H1 (cell line): ENCODE data around the gene HOXB3. TPM values are rescaled to one million over a fixed set of nuclear protein-coding genes. Genes with fewer than 3 reads are reported as not detected.
A peak's percentile ranks its signal among the peaks of the same experiment; 100 is the strongest.

Source experiments
- CTCF ChIA-PET: fragments of 300-600 bp; sonication (Branson Sonifier 250); formaldehyde crosslinking; loops from one replicate; lab custom pipeline; 2021; ENCODE audit not compliant: partially characterized antibody; lab: Charles Lee
- POLR2A ChIA-PET: fragments of 300-600 bp; sonication (Branson Sonifier 250); formaldehyde crosslinking; loops from one replicate; lab custom pipeline; 2021; ENCODE audit warnings: inconsistent platforms; ENCODE audit not compliant: partially characterized antibody; lab: Charles Lee
- DNase-seq, 2 experiments: peaks; one replicate each; pipeline versions ENCODE4 v3.0.0 to v3.0.0-alpha.2; 2010 to 2022; ENCODE audit warnings: low spot score in 2 of 2, low read depth in 1 of 2, mixed read lengths in 1 of 2
- FAIRE-seq: peaks from 2 replicates; lab custom pipeline; 2011; peaks lifted over from hg19 to GRCh38; lab: Jason Lieb, UNC
- H2AFZ ChIP-seq: 2 replicates; pipeline ENCODE4 v1.8.1; 2012; ENCODE audit warnings: low read length, inconsistent platforms
- H2AK5ac ChIP-seq: 2 replicates; pipeline ENCODE4 v1.6.1; 2013; ENCODE audit warnings: low read depth, low read length
- H2BK120ac ChIP-seq: replicated peaks from 2 replicates; pipeline ENCODE3; 2013; ENCODE audit warnings: low read depth, low read length, inconsistent platforms
- H2BK12ac ChIP-seq: 2 replicates; pipeline ENCODE4 v1.6.1; 2013; ENCODE audit warnings: low read depth, low read length
- H2BK15ac ChIP-seq: 2 replicates; pipeline ENCODE4 v1.6.1; 2013; ENCODE audit warnings: low read length
- H2BK20ac ChIP-seq: 2 replicates; pipeline ENCODE4 v1.6.1; 2013; ENCODE audit warnings: low read length
- H2BK5ac ChIP-seq: 2 replicates; pipeline ENCODE4 v1.6.1; 2013; ENCODE audit warnings: low read depth, low read length
- H3K14ac ChIP-seq: 2 replicates; pipeline ENCODE4 v1.6.1; 2013; ENCODE audit warnings: inconsistent platforms; ENCODE audit not compliant: insufficient read length
- H3K18ac ChIP-seq: 2 replicates; pipeline ENCODE4 v1.6.1; 2013; ENCODE audit warnings: low read length; ENCODE audit errors: extremely low read depth
- H3K23ac ChIP-seq: 2 replicates; pipeline ENCODE4 v1.6.1; 2013; ENCODE audit warnings: inconsistent platforms; ENCODE audit not compliant: insufficient read length
- H3K23me2 ChIP-seq: 2 replicates; pipeline ENCODE4 v1.6.1; 2013; ENCODE audit warnings: low read depth, low read length
- H3K27ac ChIP-seq: 2 replicates; pipeline ENCODE4 v1.6.1; 2011; ENCODE audit warnings: low read depth, low read length, inconsistent platforms
- H3K27me3 ChIP-seq, 4 experiments: replicated peaks in 1 of 4; 1 replicate in 1 of 4; 2 replicates in 3 of 4; pipeline versions ENCODE4 v1.6.1 to v1.8.1; 2011 to 2013; ENCODE audit warnings: low read length in 3 of 4, mild to moderate bottlenecking in 3 of 4, inconsistent platforms in 2 of 4, mixed read lengths in 2 of 4, moderate library complexity in 1 of 4; ENCODE audit not compliant: control insufficient read depth in 3 of 4, insufficient read depth in 3 of 4; ENCODE audit errors: extremely low read depth in 1 of 4
- H3K36me3 ChIP-seq, 4 experiments: 2 replicates each; pipeline versions ENCODE4 v1.6.1 to v1.8.1; 2011 to 2013; ENCODE audit warnings: mild to moderate bottlenecking in 4 of 4, low read length in 3 of 4, moderate library complexity in 2 of 4, control low read depth in 1 of 4, inconsistent platforms in 1 of 4; ENCODE audit not compliant: insufficient read depth in 4 of 4, control insufficient read depth in 2 of 4
- H3K4ac ChIP-seq: replicated peaks from 2 replicates; pipeline ENCODE3; 2013; ENCODE audit warnings: low read length, low read depth, mixed read lengths, inconsistent platforms; ENCODE audit not compliant: insufficient read length
- H3K4me1 ChIP-seq, 4 experiments: replicated peaks in 1 of 4; 1 replicate in 1 of 4; 2 replicates in 3 of 4; pipeline versions ENCODE4 v1.6.1 to v1.8.1; 2011 to 2013; ENCODE audit warnings: low read length in 3 of 4, inconsistent platforms in 2 of 4, mixed read lengths in 1 of 4; ENCODE audit not compliant: insufficient read depth in 4 of 4, control insufficient read depth in 3 of 4
- H3K4me2 ChIP-seq, 2 experiments: 2 replicates each; pipeline versions ENCODE4 v1.6.1 to v1.8.1; 2011 to 2013; ENCODE audit warnings: low read depth in 2 of 2, low read length in 2 of 2, control low read depth in 1 of 2, inconsistent platforms in 1 of 2, mild to moderate bottlenecking in 1 of 2; ENCODE audit not compliant: insufficient read depth in 1 of 2
- H3K4me3 ChIP-seq, 4 experiments: fragments of 200-600, 300-600 bp in 1 of 4; sonication (generic), shearing (Covaris generic), sonication (Bioruptor Twin) in 1 of 4; 2 replicates each; pipeline versions ENCODE4 v1.5.1 to v1.8.1; 2011 to 2016; ENCODE audit warnings: low read length in 4 of 4, low read depth in 3 of 4, control low read depth in 2 of 4, inconsistent platforms in 2 of 4, mild to moderate bottlenecking in 2 of 4, mixed read lengths in 1 of 4, moderate library complexity in 1 of 4; ENCODE audit not compliant: insufficient read depth in 2 of 4; ENCODE audit errors: extremely low read depth in 1 of 4
- H3K56ac ChIP-seq: replicated peaks from 2 replicates; pipeline ENCODE3; 2013; ENCODE audit warnings: low read depth, mild to moderate bottlenecking, mixed read lengths, low read length, inconsistent platforms; ENCODE audit not compliant: insufficient read length
- H3K79me1 ChIP-seq: 2 replicates; pipeline ENCODE4 v1.6.1; 2013; ENCODE audit warnings: low read depth, low read length, control low read depth
- H3K79me2 ChIP-seq, 2 experiments: 2 replicates each; pipeline versions ENCODE4 v1.6.1 to v1.8.1; 2012 to 2013; ENCODE audit warnings: low read length in 2 of 2, mild to moderate bottlenecking in 2 of 2, inconsistent platforms in 1 of 2; ENCODE audit not compliant: insufficient read depth in 2 of 2, control insufficient read depth in 1 of 2
- H3K9ac ChIP-seq, 4 experiments: replicated peaks in 1 of 4; 1 replicate in 1 of 4; 2 replicates in 3 of 4; pipeline versions ENCODE4 v1.6.1 to v1.8.1; 2011 to 2013; ENCODE audit warnings: low read depth in 3 of 4, low read length in 3 of 4, control low read depth in 2 of 4, mild to moderate bottlenecking in 2 of 4, moderate library complexity in 2 of 4, inconsistent platforms in 1 of 4; ENCODE audit errors: extremely low read depth in 1 of 4
- H3K9me3 ChIP-seq, 2 experiments: 2 replicates each; pipeline versions ENCODE4 v1.6.1 to v1.8.1; 2012 to 2013; ENCODE audit warnings: mild to moderate bottlenecking in 2 of 2, moderate library complexity in 2 of 2, control low read depth in 1 of 2, inconsistent platforms in 1 of 2, low read depth in 1 of 2, low read length in 1 of 2, mixed read lengths in 1 of 2; ENCODE audit not compliant: insufficient read depth in 2 of 2
- H4K20me1 ChIP-seq, 2 experiments: replicated peaks in 1 of 2; 2 replicates each; pipeline versions ENCODE3 to v1.8.1; 2011 to 2013; ENCODE audit warnings: inconsistent platforms in 2 of 2, low read length in 2 of 2, mild to moderate bottlenecking in 1 of 2; ENCODE audit not compliant: insufficient read depth in 2 of 2, control insufficient read depth in 1 of 2
- H4K5ac ChIP-seq: 2 replicates; pipeline ENCODE4 v1.6.1; 2013; ENCODE audit warnings: low read length, low read depth, mixed read lengths, inconsistent platforms; ENCODE audit not compliant: insufficient read length
- H4K8ac ChIP-seq: 2 replicates; pipeline ENCODE4 v1.8.0; 2013; ENCODE audit warnings: mild to moderate bottlenecking, moderate library complexity, low read length, inconsistent platforms; ENCODE audit not compliant: insufficient read depth; ENCODE audit errors: extremely low read depth
- H4K91ac ChIP-seq: replicated peaks from 2 replicates; pipeline ENCODE3; 2013; ENCODE audit warnings: low read length, mixed read lengths, inconsistent platforms; ENCODE audit not compliant: insufficient read length
- ASH2L ChIP-seq: fragments of 200-600, 300-600 bp; sonication (generic); IDR thresholded peaks from one replicate; pipeline ENCODE4 v1.7.1; 2017; ENCODE audit warnings: low read length
- BACH1 ChIP-seq: IDR thresholded peaks from 2 replicates; pipeline ENCODE4 v1.6.1; 2012; ENCODE audit warnings: low read length, improper control_type of control experiment
- CHD2 ChIP-seq: IDR thresholded peaks from 2 replicates; pipeline ENCODE4 v1.6.1; 2012; ENCODE audit warnings: low read length, improper control_type of control experiment
- CREB1 ChIP-seq: IDR thresholded peaks from 2 replicates; pipeline ENCODE4 v1.6.1; 2012; ENCODE audit warnings: inconsistent platforms
- HDAC6 ChIP-seq: IDR thresholded peaks from one replicate; pipeline ENCODE4 v1.7.1; 2012; ENCODE audit warnings: low read depth, mild to moderate bottlenecking, inconsistent platforms, low read length, moderate library complexity
- NANOG ChIP-seq: IDR thresholded peaks from 2 replicates; pipeline ENCODE4 v1.6.1; 2011; ENCODE audit warnings: low read length, low read depth, mild to moderate bottlenecking, inconsistent platforms; ENCODE audit not compliant: insufficient read depth, poor library complexity, severe bottlenecking
- NRF1 ChIP-seq: IDR thresholded peaks from 2 replicates; pipeline ENCODE4 v1.6.1; 2011; ENCODE audit warnings: mild to moderate bottlenecking, low read depth, low read length, improper control_type of control experiment
- PHF8 ChIP-seq: fragments of 200-600 bp; sonication (generic); conservative IDR thresholded peaks from 2 replicates; pipeline ENCODE4 v1.7.1; 2012; ENCODE audit warnings: low read depth, mild to moderate bottlenecking, inconsistent platforms, low read length, moderate library complexity
- RNF2 ChIP-seq: fragments of 200-900, 300-1000 bp; sonication (generic); IDR thresholded peaks from 2 replicates; pipeline ENCODE4 v1.7.1; 2016; ENCODE audit warnings: borderline replicate concordance, low read depth, mild to moderate bottlenecking, antibody characterized with exemption, low read length; ENCODE audit not compliant: poor library complexity, severe bottlenecking; ENCODE audit errors: missing control alignments
- SP2 ChIP-seq: IDR thresholded peaks from 2 replicates; pipeline ENCODE4 v1.6.1; 2012; ENCODE audit warnings: mild to moderate bottlenecking, low read length, inconsistent platforms
- WGBS, 2 experiments: shearing (Covaris generic) in 1 of 2; methylation state at CpG; one replicate each; pipeline versions ENCODE4 v1.1.6 to v1.1.7; 2013 to 2015; ENCODE audit warnings: low lambda C conversion rate in 2 of 2, mixed read lengths in 2 of 2, inconsistent platforms in 1 of 2, low coverage in 1 of 2, missing lambda C conversion rate in 1 of 2; ENCODE audit not compliant: insufficient replicate concordance in 2 of 2, insufficient coverage in 1 of 2, insufficient read length in 1 of 2; ENCODE audit errors: extremely low coverage in 1 of 2, missing lambda C conversion rate in 1 of 2; 5-methylcytosine and 5-hydroxymethylcytosine counted together
- polyA plus RNA-seq, 7 experiments: library from polyadenylated mRNA; depleted of rRNA in 3 of 7; stranded (reverse) in 5 of 7; unstranded in 2 of 7; fragments of >200 nt in 5 of 7; fragments of 200-250 nt in 2 of 7; gene quantifications; 1 replicate in 5 of 7; 2 replicates in 1 of 7; 4 replicates in 1 of 7; pipeline versions ENCODE4 v1.2.1 to v1.2.3, GENCODE V29; 2011 to 2013; ENCODE audit warnings: missing spikeins in 2 of 7, mixed read lengths in 2 of 7
- total RNA-seq: library from RNA; stranded (reverse); fragmentation: NEBNext Ultra II Directional; extraction: Animal tissue kit (Norgen Biotek cat#: 25700); gene quantifications from 2 replicates; pipeline ENCODE4 v1.2.1, GENCODE V29; 2021
- TF ChIP-seq, protein P1 (sequence below): IDR thresholded peaks from 2 replicates; pipeline ENCODE4 v1.6.1; 2011; ENCODE audit warnings: low read length, improper control_type of control experiment
- TF ChIP-seq, protein P2 (sequence below): IDR thresholded peaks from 2 replicates; pipeline ENCODE4 v1.6.1; 2012; ENCODE audit warnings: inconsistent platforms

Gene HOXB3
- total and polyA plus RNA-seq, 2 of the 8 experiments (the other 6 are each of a cell fraction or from before 2014, with no cell fraction given): not detected

DNA sequence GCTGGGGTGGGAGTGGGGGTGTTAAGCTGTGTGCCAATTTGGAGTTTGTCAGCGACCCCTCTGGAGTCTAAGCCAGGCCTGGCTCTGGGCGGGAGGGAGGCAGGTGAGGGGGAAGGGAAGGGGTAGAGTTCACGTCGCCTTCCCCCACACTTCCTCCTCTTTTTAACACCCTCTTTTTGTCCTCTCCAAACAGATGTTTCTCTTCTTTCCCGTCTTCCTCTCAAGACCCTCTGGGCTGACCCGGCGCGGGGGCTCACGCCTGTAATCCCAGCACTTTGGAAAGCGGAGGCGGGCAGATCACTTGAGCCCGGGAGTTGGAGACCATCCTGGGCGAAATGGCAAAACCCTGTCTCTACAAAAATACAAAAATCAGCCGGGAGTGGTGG, 62.5 kb downstream of the HOXB3 start:
- Histone ChIP-seq H3K4me3 (peak overlapping the region in 2 of 4 experiments; percentile 1 to 54; a peak in 4 of 8 replicates), H4K5ac (no peak overlapping the region), H3K4me2 (peak overlapping the region; percentile 31 to 70), H3K4ac (no peak overlapping the region), H3K56ac (no peak overlapping the region), H2BK15ac (peak overlapping the region; percentile 46; the same call in 1 of the 2 replicates), H3K9me3 (no peaks in the 10 kb centered on the region), H3K27me3 (peaks cover 82 to 100% (median 97%) of the 10 kb centered on the region in 4 experiments), H3K36me3 (no peaks in the 10 kb centered on the region), H2BK120ac (no peak overlapping the region), H2BK12ac (peak overlapping the region; percentile 10; the same call in 1 of the 2 replicates), H3K23ac (no peak overlapping the region), H4K8ac (peak overlapping the region; percentile 25; the same call in 1 of the 2 replicates), H3K4me1 (peaks cover 0 to 20% (median 10%) of the 10 kb centered on the region in 4 experiments; a peak in 6 of 7 replicates), H3K79me2 (no peaks in the 10 kb centered on the region), H3K79me1 (no peaks in the 10 kb centered on the region), H2AK5ac (no peak overlapping the region), H2BK20ac (no peak overlapping the region), H3K9ac (no peak overlapping the region), H3K14ac (no peak overlapping the region), H3K18ac (no peak overlapping the region; the same call in 1 of the 2 replicates), H3K23me2 (peaks cover 5% of the 10 kb centered on the region; the same call in 1 of the 2 replicates), H4K20me1 (peaks cover 6 to 11% of the 10 kb centered on the region in 2 experiments), H4K91ac (peak overlapping the region; percentile 32), H2AFZ (no peak overlapping the region), H2BK5ac (peak overlapping the region; percentile 40; the same call in 1 of the 2 replicates), H3K27ac (no peak overlapping the region)
- ChIA-PET CTCF (interaction anchor here (0.6 to 1.8 kb wide), 6 partner anchors 16 to 95 kb away, joined by 3 to 5 read pairs (median 4); no protein-coding TSS in a partner anchor), POLR2A (interaction anchor here (0.9 kb wide), 1 partner anchor 13 kb away, joined by 3 read pairs; no protein-coding TSS in a partner anchor)
- FAIRE-seq (no peak), DNase-seq (no peak)
- 7% methylated on average over 10 of the region's 14 CpGs; no CpG with 5 or more reads in 1 of the 2 experiments for WGBS, 2 experiments
- TF ChIP-seq CREB1: no peak
- TF ChIP-seq HDAC6: no peak
- no peak for TF ChIP-seq NANOG
- no peak for TF ChIP-seq BACH1
- peak; percentile 53 for TF ChIP-seq RNF2
- no peak for TF ChIP-seq PHF8
- no peak for TF ChIP-seq CHD2
- TF ChIP-seq NRF1: no peak
- TF ChIP-seq, protein P1, sequence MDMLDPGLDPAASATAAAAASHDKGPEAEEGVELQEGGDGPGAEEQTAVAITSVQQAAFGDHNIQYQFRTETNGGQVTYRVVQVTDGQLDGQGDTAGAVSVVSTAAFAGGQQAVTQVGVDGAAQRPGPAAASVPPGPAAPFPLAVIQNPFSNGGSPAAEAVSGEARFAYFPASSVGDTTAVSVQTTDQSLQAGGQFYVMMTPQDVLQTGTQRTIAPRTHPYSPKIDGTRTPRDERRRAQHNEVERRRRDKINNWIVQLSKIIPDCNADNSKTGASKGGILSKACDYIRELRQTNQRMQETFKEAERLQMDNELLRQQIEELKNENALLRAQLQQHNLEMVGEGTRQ: no peak
- no peak for TF ChIP-seq ASH2L
- TF ChIP-seq SP2: no peak
- TF ChIP-seq, protein P2, sequence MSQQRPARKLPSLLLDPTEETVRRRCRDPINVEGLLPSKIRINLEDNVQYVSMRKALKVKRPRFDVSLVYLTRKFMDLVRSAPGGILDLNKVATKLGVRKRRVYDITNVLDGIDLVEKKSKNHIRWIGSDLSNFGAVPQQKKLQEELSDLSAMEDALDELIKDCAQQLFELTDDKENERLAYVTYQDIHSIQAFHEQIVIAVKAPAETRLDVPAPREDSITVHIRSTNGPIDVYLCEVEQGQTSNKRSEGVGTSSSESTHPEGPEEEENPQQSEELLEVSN: no peak
